ENCODE data around the gene SMARCA2. TPM values are rescaled to one million over a fixed set of nuclear protein-coding genes. Genes with fewer than 3 reads are reported as not detected.

Gene SMARCA2
- total RNA-seq, 1 donor from 2014 or later, result 19.7 TPM

DNA sequence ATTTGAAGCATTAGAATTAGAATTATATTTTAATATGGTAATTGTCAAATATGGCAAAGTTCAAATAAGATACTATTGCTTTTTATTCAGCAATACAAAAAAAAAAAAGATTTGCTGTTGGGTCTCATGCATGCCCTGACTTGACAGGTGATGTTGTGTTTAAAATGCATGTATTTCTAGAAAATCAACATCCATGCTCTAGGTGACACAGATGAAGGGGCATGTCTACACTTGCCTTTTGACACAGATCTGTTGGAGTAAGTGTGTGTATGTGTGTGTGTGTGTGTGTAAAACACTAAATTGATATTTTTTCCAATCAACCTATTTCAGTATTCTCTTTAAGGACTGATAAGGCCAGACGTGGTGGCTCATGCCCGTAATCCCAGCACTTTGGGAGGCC is 38.1 kb upstream of the SMARCA2 start:
- Histone ChIP-seq H3K36me3 (ENCODE audit: control insufficient read depth, insufficient read depth, low read length) (no peaks in the 10 kb centered on the region), H3K4me3 (ENCODE audit: low read depth, low read length) (no peak overlapping the region), H3K27me3 (ENCODE audit: control insufficient read depth, insufficient read depth, low read length) (no peaks in the 10 kb centered on the region)
- TF ChIP-seq, protein P1, sequence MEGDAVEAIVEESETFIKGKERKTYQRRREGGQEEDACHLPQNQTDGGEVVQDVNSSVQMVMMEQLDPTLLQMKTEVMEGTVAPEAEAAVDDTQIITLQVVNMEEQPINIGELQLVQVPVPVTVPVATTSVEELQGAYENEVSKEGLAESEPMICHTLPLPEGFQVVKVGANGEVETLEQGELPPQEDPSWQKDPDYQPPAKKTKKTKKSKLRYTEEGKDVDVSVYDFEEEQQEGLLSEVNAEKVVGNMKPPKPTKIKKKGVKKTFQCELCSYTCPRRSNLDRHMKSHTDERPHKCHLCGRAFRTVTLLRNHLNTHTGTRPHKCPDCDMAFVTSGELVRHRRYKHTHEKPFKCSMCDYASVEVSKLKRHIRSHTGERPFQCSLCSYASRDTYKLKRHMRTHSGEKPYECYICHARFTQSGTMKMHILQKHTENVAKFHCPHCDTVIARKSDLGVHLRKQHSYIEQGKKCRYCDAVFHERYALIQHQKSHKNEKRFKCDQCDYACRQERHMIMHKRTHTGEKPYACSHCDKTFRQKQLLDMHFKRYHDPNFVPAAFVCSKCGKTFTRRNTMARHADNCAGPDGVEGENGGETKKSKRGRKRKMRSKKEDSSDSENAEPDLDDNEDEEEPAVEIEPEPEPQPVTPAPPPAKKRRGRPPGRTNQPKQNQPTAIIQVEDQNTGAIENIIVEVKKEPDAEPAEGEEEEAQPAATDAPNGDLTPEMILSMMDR (IDR thresholded peaks at IDR 0.05; ENCODE audit: insufficient read depth, low read length, severe bottlenecking), result no peak
- peak; percentile 61 for DNase-seq (ENCODE audit: low read depth)
- FAIRE-seq, result no peak

DNA sequence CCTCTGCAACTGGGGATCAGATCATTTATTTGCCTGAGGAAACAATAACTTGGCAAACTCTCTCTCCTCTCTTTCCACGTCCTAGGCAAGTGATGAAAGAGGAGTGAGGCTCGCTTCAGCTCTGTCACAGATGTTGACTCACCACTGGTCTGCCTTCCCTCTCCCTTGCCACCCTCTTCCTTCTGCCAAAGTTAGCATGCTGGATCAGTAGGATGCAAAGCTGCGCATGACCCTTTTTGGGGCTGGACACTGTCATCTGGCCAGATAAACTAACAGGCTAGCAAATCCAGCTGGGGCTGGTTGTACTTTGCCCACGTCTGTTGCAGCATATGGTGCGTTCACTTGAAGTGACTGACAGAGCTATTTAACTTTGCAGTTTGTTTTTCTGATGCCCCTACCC is 36.2 kb upstream of the SMARCA2 start:
- FAIRE-seq (peak; percentile 99), DNase-seq (ENCODE audit: low read depth) (peak; percentile 82)
- H3K36me3 ChIP-seq (ENCODE audit: control insufficient read depth, insufficient read depth, low read length), result no peaks in the 10 kb centered on the region
- no peak overlapping the region for H3K4me3 ChIP-seq (ENCODE audit: low read depth, low read length)
- TF ChIP-seq, protein P1 (IDR thresholded peaks at IDR 0.05; ENCODE audit: insufficient read depth, low read length, severe bottlenecking), result no peak
- no peaks in the 10 kb centered on the region for H3K27me3 ChIP-seq (ENCODE audit: control insufficient read depth, insufficient read depth, low read length)

DNA sequence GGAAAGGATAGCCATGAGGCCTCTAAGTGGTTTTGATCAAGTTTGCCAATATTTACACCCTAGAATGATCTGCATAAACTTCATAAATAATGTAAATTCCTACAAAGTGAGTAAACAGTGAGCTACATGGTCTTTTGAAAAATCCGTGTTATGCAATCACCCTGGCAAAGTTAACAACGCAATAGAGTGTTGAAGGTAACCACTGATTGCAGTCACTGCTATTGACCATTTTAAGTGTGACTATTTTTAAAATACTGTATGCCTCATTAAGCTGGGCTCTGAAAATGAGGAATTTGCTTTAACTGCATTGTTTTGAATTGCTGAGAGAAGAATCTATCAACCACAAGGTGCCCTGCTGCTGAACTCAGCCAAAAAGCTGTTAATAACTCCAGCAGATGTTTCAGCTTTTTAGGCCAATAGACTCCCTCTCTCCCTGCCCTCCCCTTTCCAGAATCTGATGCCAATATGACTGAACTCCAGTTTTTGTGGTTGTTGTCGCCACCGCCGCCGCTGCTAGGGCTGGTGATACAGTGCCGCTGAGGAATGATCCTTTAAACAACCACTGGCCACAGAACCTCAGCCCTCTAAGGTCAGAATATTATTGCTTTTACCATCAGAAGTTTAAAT is 35.3 kb upstream of the SMARCA2 start:
- no peak overlapping the region for H3K4me3 ChIP-seq (ENCODE audit: low read depth, low read length)
- no peak for FAIRE-seq
- no peaks in the 10 kb centered on the region for H3K27me3 ChIP-seq (ENCODE audit: control insufficient read depth, insufficient read depth, low read length)
- peak; percentile 80 for DNase-seq (ENCODE audit: low read depth)
- H3K36me3 ChIP-seq (ENCODE audit: control insufficient read depth, insufficient read depth, low read length), result no peaks in the 10 kb centered on the region
- TF ChIP-seq, protein P1 (IDR thresholded peaks at IDR 0.05; ENCODE audit: insufficient read depth, low read length, severe bottlenecking), result no peak

DNA sequence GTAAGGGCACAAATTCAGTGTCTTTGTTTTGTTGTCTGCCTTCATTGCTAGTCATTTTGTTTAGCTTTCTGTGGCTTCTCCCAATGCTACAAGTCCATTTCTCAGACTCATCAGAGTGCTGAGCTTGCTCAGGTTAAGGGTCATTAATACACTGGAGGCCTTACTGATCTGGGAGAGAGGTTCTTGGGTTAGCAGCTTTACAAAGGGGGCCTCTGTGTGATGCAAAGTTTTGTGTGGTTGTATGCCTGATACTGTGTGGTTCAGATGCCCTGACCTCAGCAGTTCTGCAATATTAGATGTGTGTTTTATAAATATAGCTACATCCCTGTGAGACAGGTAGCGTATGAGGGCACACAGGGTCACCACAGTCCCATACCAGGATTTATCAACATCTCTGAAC is 34.8 kb upstream of the SMARCA2 start:
- Histone ChIP-seq H3K27me3 (ENCODE audit: control insufficient read depth, insufficient read depth, low read length) (no peaks in the 10 kb centered on the region), H3K4me3 (ENCODE audit: low read depth, low read length) (no peak overlapping the region), H3K36me3 (ENCODE audit: control insufficient read depth, insufficient read depth, low read length) (no peaks in the 10 kb centered on the region)
- FAIRE-seq, result no peak
- DNase-seq (ENCODE audit: low read depth), result no peak
- TF ChIP-seq, protein P1 (IDR thresholded peaks at IDR 0.05; ENCODE audit: insufficient read depth, low read length, severe bottlenecking), result no peak

DNA sequence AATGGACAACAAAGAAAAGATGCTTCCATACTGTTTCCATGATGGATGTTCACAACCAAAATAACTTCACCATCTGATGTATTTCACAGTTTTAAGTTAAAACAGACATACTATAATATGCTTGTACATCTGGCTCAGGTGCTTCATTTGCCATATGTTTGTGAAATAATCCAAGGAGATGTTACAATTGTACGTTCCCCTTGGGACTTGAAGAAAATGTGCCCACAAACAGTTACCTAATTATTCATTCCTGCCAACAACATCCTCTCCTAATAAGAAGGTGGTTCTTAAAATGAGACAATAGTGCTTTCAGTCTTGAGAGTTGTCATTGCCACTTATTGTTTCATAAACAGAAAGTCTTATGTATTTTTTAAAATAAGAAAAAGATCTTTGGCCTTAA is 33.1 kb upstream of the SMARCA2 start:
- Histone ChIP-seq H3K36me3 (ENCODE audit: control insufficient read depth, insufficient read depth, low read length) (no peaks in the 10 kb centered on the region), H3K27me3 (ENCODE audit: control insufficient read depth, insufficient read depth, low read length) (no peaks in the 10 kb centered on the region), H3K4me3 (ENCODE audit: low read depth, low read length) (no peak overlapping the region)
- FAIRE-seq (no peak), DNase-seq (ENCODE audit: low read depth) (no peak)
- TF ChIP-seq, protein P1 (IDR thresholded peaks at IDR 0.05; ENCODE audit: insufficient read depth, low read length, severe bottlenecking), result no peak

- TF ChIP-seq, protein P1 (IDR thresholded peaks at IDR 0.05; ENCODE audit: insufficient read depth, low read length, severe bottlenecking), result no peak
- no peaks in the 10 kb centered on the region for H3K27me3 ChIP-seq (ENCODE audit: control insufficient read depth, insufficient read depth, low read length)
- no peak for DNase-seq (ENCODE audit: low read depth)
- no peak overlapping the region for H3K4me3 ChIP-seq (ENCODE audit: low read depth, low read length)
- no peak for FAIRE-seq
- no peaks in the 10 kb centered on the region for H3K36me3 ChIP-seq (ENCODE audit: control insufficient read depth, insufficient read depth, low read length)
These were observed 28.8 kb upstream of the SMARCA2 start for GRCh38 chr9:1986341-1986740.
